ENCODE data around the gene MALAT1.

- TF ChIP-seq CTCF (IDR thresholded peaks at IDR 0.05; ENCODE audit: low read length) (no peak), EZH2phosphoT487 (IDR thresholded peaks at IDR 0.05; ENCODE audit: low read length) (no peak)
These were observed 22.2 kb upstream of the MALAT1 start for GRCh38 chr11:65476632-65477148.

Measured in MM.1S (cell line).